NB4 (cell line): Measurements from ENCODE around the gene CCDC102B.

Source experiments
- CTCF ChIP-seq: IDR thresholded peaks from one replicate; pipeline ENCODE4 v1.5.1; 2012; ENCODE audit warnings: low read depth, low read length
- MAX ChIP-seq: IDR thresholded peaks from 2 replicates; pipeline ENCODE4 v1.6.1; 2011; ENCODE audit warnings: low read depth, low read length
- MYC ChIP-seq: IDR thresholded peaks from 2 replicates; pipeline ENCODE4 v1.6.1; 2011; ENCODE audit warnings: low read depth, low read length
- POLR2A ChIP-seq: IDR thresholded peaks from 2 replicates; pipeline ENCODE4 v1.6.1; 2011; ENCODE audit warnings: mild to moderate bottlenecking; ENCODE audit not compliant: insufficient read length; ENCODE audit errors: extremely low read depth

- TF ChIP-seq CTCF (no peak), POLR2A (no peak), MAX (no peak), MYC (no peak)
Observed at GRCh38 chr18:68956650-68957049, 158.8 kb downstream of the CCDC102B start.
